Activated CD8-positive, alpha-beta memory T cell treated with anti-CD3 and anti-CD28 coated beads for 36 hours (primary cell): ENCODE data around the gene FLOT1. TPM values are rescaled to one million over a fixed set of nuclear protein-coding genes. Genes with fewer than 3 reads are reported as not detected.
"Not testable (repeated sequence)": the region's sequence is repeated elsewhere in the genome, so short reads cannot be mapped to it uniquely, and the experiment has no call there.

ENCODE experiments used
- CTCF ChIA-PET: fragments of 350-600 bp; sonication (Branson Sonifier 250); formaldehyde crosslinking; loops from one replicate; lab custom pipeline; 2021; ENCODE audit warnings: antibody characterized with exemption; lab: Charles Lee
- POLR2A ChIA-PET: fragments of 350-600 bp; sonication (Branson Sonifier 250); formaldehyde crosslinking; loops from one replicate; lab custom pipeline; 2021; ENCODE audit warnings: antibody characterized with exemption; lab: Charles Lee
- total RNA-seq, 2 experiments: library from RNA; stranded (reverse); gene quantifications; one replicate each; pipeline ENCODE4 v1.2.3, GENCODE V29; 2021

Gene FLOT1
- total RNA-seq, 2 experiments from 2014 or later, result 178 to 186 TPM

GRCh38 chr6:30756405-30757003 lies 14.0 kb upstream of the FLOT1 start:
- CTCF ChIA-PET, result not testable (repeated sequence)
- POLR2A ChIA-PET, result interaction anchor here (0.5 to 1.0 kb wide), 2 partner anchors 10 to 12 kb away, joined by 3 to 4 read pairs; partner anchors contain the start of gene IER3

GRCh38 chr6:30754631-30755030 lies 12.1 kb upstream of the FLOT1 start:
- ChIA-PET POLR2A (no interaction called here), CTCF (no interaction called here)

- CTCF ChIA-PET, result interaction anchor here (1.1 to 1.8 kb wide), 2 partner anchors 14 to 375 kb away, joined by 3 to 4 read pairs; no protein-coding TSS in a partner anchor
- POLR2A ChIA-PET, result no interaction called here
These were observed 9.9 kb upstream of the FLOT1 start for GRCh38 chr6:30752157-30752927.

- POLR2A ChIA-PET, result no interaction called here
These were observed 7.8 kb upstream of the FLOT1 start for GRCh38 chr6:30750379-30750668.

GRCh38 chr6:30749554-30750378 lies 7.3 kb upstream of the FLOT1 start:
- ChIA-PET CTCF (interaction anchor here (0.6 kb wide), 1 partner anchor 17 kb away, joined by 3 read pairs; no protein-coding TSS in a partner anchor), POLR2A (interaction anchor here (0.6 kb wide), 1 partner anchor 13 kb away, joined by 3 read pairs; no protein-coding TSS in a partner anchor)

More at GRCh38 chr6:30750379-30750668, 7.8 kb upstream of the FLOT1 start:
- CTCF ChIA-PET, result no interaction called here

- POLR2A ChIA-PET, result no interaction called here
- CTCF ChIA-PET, result interaction anchor here (0.6 kb wide), 2 partner anchors 18 to 296 kb away, joined by 3 read pairs; no protein-coding TSS in a partner anchor
These were observed 6.5 kb upstream of the FLOT1 start for GRCh38 chr6:30748851-30749540.

GRCh38 chr6:30747902-30748769 lies 5.6 kb upstream of the FLOT1 start:
- ChIA-PET CTCF (interaction anchor here (0.6 kb wide), 1 partner anchor 296 kb away, joined by 3 read pairs; no protein-coding TSS in a partner anchor), POLR2A (no interaction called here)

- ChIA-PET POLR2A (no interaction called here), CTCF (interaction anchor here (1.5 to 1.6 kb wide), 2 partner anchors 41 to 80 kb away, joined by 3 to 4 read pairs; no protein-coding TSS in a partner anchor)
These were observed 4.8 kb upstream of the FLOT1 start for GRCh38 chr6:30747300-30747687.

GRCh38 chr6:30744054-30744805 lies 1.7 kb upstream of the FLOT1 start, which contains the start of gene IER3:
TSS of gene IER3 (minus strand) at chr6:30744547. CDS start at chr6:30744518, 29 bp downstream.
- ChIA-PET CTCF (interaction anchor here (0.6 to 1.8 kb wide), 9 partner anchors 13 to 133 kb away, joined by 3 to 5 read pairs (median 4); no protein-coding TSS in a partner anchor), POLR2A (interaction anchor here (0.6 to 3.8 kb wide), 10 partner anchors 12 to 87 kb away, joined by 3 to 28 read pairs (median 4); no protein-coding TSS in a partner anchor)

- POLR2A ChIA-PET, result interaction anchor here (1.0 to 3.8 kb wide), 5 partner anchors 14 to 87 kb away, joined by 3 to 28 read pairs (median 7); no protein-coding TSS in a partner anchor
These were observed 889 bp upstream of the FLOT1 start for GRCh38 chr6:30743099-30744053.

GRCh38 chr6:30741789-30742315 lies 635 bp downstream of the FLOT1 start:
- POLR2A ChIA-PET, result interaction anchor here (1.3 to 3.8 kb wide), 2 partner anchors 27 to 70 kb away, joined by 3 to 21 read pairs; no protein-coding TSS in a partner anchor
- CTCF ChIA-PET, result interaction anchor here (0.6 to 1.4 kb wide), 5 partner anchors 18 to 346 kb away, joined by 3 to 5 read pairs (median 4); no protein-coding TSS in a partner anchor

More at GRCh38 chr6:30743099-30744053, 889 bp upstream of the FLOT1 start:
- CTCF ChIA-PET, result interaction anchor here (1.0 to 1.8 kb wide), 8 partner anchors 13 to 134 kb away, joined by 3 to 4 read pairs (median 3); no protein-coding TSS in a partner anchor

- CTCF ChIA-PET, result interaction anchor here (0.6 to 1.4 kb wide), 5 partner anchors 18 to 254 kb away, joined by 3 to 5 read pairs (median 4); no protein-coding TSS in a partner anchor
- POLR2A ChIA-PET, result interaction anchor here (1.3 to 3.8 kb wide), 2 partner anchors 28 to 71 kb away, joined by 3 to 21 read pairs; no protein-coding TSS in a partner anchor
These were observed 1.3 kb downstream of the FLOT1 start for GRCh38 chr6:30741063-30741779.

- ChIA-PET CTCF (interaction anchor here (0.7 to 1.3 kb wide), 7 partner anchors 10 to 78 kb away, joined by 3 to 8 read pairs (median 4); no protein-coding TSS in a partner anchor), POLR2A (no interaction called here)
These were observed 2.0 kb downstream of the FLOT1 start for GRCh38 chr6:30740540-30740870.

GRCh38 chr6:30738532-30738931 lies 4.0 kb downstream of the FLOT1 start:
- CTCF ChIA-PET, result interaction anchor here (1.5 kb wide), 1 partner anchor 60 kb away, joined by 4 read pairs; no protein-coding TSS in a partner anchor
- POLR2A ChIA-PET, result interaction anchor here (0.9 kb wide), 1 partner anchor 81 kb away, joined by 4 read pairs; no protein-coding TSS in a partner anchor
